Stomach (tissue), 9 donors: ENCODE results near the gene MIXL1. TPM values are rescaled to one million over a fixed set of nuclear protein-coding genes. Genes with fewer than 3 reads are reported as not detected.

Experiments used
- DNase-seq, 2 donors: peaks; one replicate each; pipeline versions ENCODE4 v3.0.0 to v3.0.0-alpha.2; 2013 to 2019
- H3K27ac ChIP-seq, 5 donors: fragments of 200-600 bp in 4 of 5; sonication (generic) in 4 of 5; one replicate each; pipeline ENCODE4 v1.5.1; 2013 to 2019; ENCODE audit warnings: mild to moderate bottlenecking in 1 of 5, moderate library complexity in 1 of 5
- H3K27me3 ChIP-seq, 3 donors: fragments of 200-600 bp; sonication (generic); one replicate each; pipeline ENCODE4 v1.5.1; 2017 to 2019; ENCODE audit warnings: mixed run types in 1 of 3
- H3K36me3 ChIP-seq, 4 donors: fragments of 200-600 bp; sonication (generic); 1 replicate in 3 of 4; 2 replicates in 1 of 4; pipeline ENCODE4 v1.5.1; 2016 to 2019
- H3K4me1 ChIP-seq, 4 donors: fragments of 200-600 bp; sonication (generic); one replicate each; pipeline ENCODE4 v1.5.1; 2016 to 2019
- H3K4me3 ChIP-seq, 4 donors: fragments of 200-600 bp; sonication (generic) in 3 of 4; one replicate each; pipeline ENCODE4 v1.5.1; 2016 to 2019; ENCODE audit warnings: mild to moderate bottlenecking in 1 of 4
- H3K9me3 ChIP-seq, 4 donors: fragments of 200-600 bp; sonication (generic); one replicate each; pipeline ENCODE4 v1.5.1; 2016 to 2019
- EP300 ChIP-seq: sonication (generic); formaldehyde crosslinking; IDR thresholded peaks from one replicate; pipeline ENCODE4 v1.6.1; 2017; ENCODE audit warnings: antibody characterized with exemption
- POLR2A ChIP-seq, 4 donors: fragments of 450-650 bp; IDR thresholded peaks; one replicate each; pipeline ENCODE4 v1.6.1; 2016; ENCODE audit warnings: antibody characterized with exemption in 4 of 4, control low read depth in 2 of 4, mild to moderate bottlenecking in 1 of 4, moderate library complexity in 1 of 4
- POLR2AphosphoS5 ChIP-seq, 3 donors: sonication (generic); formaldehyde crosslinking; IDR thresholded peaks; one replicate each; pipeline ENCODE4 v1.6.1; 2016; ENCODE audit warnings: antibody characterized with exemption in 3 of 3
- WGBS, 5 donors: extraction: QIAGEN DNeasy Blood & Tissue Kit in 3 of 5; methylation state at CpG; one replicate each; pipeline versions ENCODE4 v1.1.5 to v1.1.7; 2013 to 2018; 5-methylcytosine and 5-hydroxymethylcytosine counted together
- intact Hi-C: fragments of 100-400 bp; cut with DNase I; formaldehyde crosslinking; loops from one replicate; pipeline ENCODE4 v1.15.1; 2023; ENCODE audit warnings: low total_unique reads
- polyA plus RNA-seq, 3 donors: library from polyadenylated mRNA; stranded (reverse); fragments of 200-250 nt; gene quantifications; one replicate each; pipeline ENCODE4 v1.2.3, GENCODE V29; 2013
- total RNA-seq, 5 donors: library from RNA; depleted of rRNA; stranded (reverse); fragments of >200 nt; gene quantifications; one replicate each; pipeline versions ENCODE4 v1.1.0 to v1.2.3, GENCODE V29; 2014 to 2016
- TF ChIP-seq, protein P1 (sequence below), 7 experiments: fragments of 450-650 bp in 4 of 7; fragments of 200-600 bp in 3 of 7; sonication (generic) in 3 of 7; IDR thresholded peaks; one replicate each; pipeline ENCODE4 v1.5.1; 2016 to 2019; ENCODE audit warnings: antibody characterized with exemption in 7 of 7, control low read depth in 2 of 7, mild to moderate bottlenecking in 1 of 7
- donor health status: healthy with polysubstance abuse.
- donor health status: Bipolar disorder and iron deficiency.
- donor health status: healthy.

MIXL1 gene
- total and polyA plus RNA-seq, 8 donors: 0.10 to 2.0 TPM; not detected in 6

DNA sequence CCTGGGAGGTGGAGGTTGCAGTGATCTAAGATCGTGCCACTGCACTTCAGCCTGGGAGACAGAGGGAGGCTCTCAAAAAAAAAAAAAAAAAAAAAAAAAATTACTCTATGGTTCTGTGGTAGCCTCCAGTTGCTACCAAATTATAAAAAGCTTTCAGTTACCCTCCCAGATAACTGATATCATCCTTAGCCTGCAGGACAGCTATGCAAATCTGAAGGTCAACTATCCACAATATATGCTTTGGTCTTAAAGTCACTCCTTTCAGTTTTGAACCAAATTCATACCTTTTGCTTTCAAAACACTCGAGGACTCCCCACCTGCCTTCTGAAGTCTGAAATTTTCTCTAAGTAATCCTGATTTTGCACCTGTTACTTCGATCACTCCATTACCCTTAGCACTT, 3.1 kb downstream of the MIXL1 start:
- DNase-seq: no peak
- WGBS, 5 donors: 88 to 98% (median 93%) methylated on average over 3 of the region's 3 CpGs
- peaks cover 0 to 10% (median 7%) of the 10 kb centered on the region in 4 donors for H3K36me3 ChIP-seq
- TF ChIP-seq, protein P1, sequence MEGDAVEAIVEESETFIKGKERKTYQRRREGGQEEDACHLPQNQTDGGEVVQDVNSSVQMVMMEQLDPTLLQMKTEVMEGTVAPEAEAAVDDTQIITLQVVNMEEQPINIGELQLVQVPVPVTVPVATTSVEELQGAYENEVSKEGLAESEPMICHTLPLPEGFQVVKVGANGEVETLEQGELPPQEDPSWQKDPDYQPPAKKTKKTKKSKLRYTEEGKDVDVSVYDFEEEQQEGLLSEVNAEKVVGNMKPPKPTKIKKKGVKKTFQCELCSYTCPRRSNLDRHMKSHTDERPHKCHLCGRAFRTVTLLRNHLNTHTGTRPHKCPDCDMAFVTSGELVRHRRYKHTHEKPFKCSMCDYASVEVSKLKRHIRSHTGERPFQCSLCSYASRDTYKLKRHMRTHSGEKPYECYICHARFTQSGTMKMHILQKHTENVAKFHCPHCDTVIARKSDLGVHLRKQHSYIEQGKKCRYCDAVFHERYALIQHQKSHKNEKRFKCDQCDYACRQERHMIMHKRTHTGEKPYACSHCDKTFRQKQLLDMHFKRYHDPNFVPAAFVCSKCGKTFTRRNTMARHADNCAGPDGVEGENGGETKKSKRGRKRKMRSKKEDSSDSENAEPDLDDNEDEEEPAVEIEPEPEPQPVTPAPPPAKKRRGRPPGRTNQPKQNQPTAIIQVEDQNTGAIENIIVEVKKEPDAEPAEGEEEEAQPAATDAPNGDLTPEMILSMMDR (IDR thresholded peaks at IDR 0.05): no peak
- TF ChIP-seq POLR2A (IDR thresholded peaks at IDR 0.05): no peak
- TF ChIP-seq EP300: no peak
- TF ChIP-seq POLR2AphosphoS5 (IDR thresholded peaks at IDR 0.05): no peak
- intact Hi-C loops: no loop called here
- H3K4me1 ChIP-seq: peaks cover 11 to 17% (median 12%) of the 10 kb centered on the region in 4 donors
- H3K27me3 ChIP-seq: peaks cover 0 to 43% (median 19%) of the 10 kb centered on the region in 3 donors
- no peak overlapping the region for H3K27ac ChIP-seq
- no peaks in the 10 kb centered on the region for H3K9me3 ChIP-seq
- no peak overlapping the region for H3K4me3 ChIP-seq

DNA sequence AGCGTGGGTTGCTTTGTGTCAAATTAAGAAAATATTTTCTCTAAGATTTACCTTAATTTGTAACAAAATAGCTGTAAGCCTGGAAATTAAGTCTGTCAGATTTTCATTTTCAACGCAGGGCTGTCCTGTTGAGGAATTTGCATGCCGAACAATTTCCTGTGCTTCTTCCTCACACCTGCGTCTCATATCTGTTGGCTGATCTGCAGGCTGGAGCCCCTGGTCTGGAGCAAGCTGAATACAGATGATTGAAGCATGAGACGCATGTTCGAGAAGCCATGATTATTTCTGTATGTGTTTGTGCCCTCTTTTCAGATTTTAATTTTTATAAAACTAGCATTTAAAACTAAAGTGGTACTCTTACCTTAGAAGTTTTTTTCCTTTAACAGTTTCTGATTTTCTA, 9.8 kb downstream of the MIXL1 start:
- no peak for TF ChIP-seq POLR2AphosphoS5 (IDR thresholded peaks at IDR 0.05)
- no peak for TF ChIP-seq POLR2A (IDR thresholded peaks at IDR 0.05)
- TF ChIP-seq, protein P1 (IDR thresholded peaks at IDR 0.05): no peak
- TF ChIP-seq EP300: no peak
- Histone ChIP-seq H3K27ac (no peak overlapping the region), H3K27me3 (no peaks in the 10 kb centered on the region), H3K9me3 (no peaks in the 10 kb centered on the region), H3K4me1 (no peaks in the 10 kb centered on the region), H3K36me3 (peaks cover 2 to 46% (median 39%) of the 10 kb centered on the region in 4 donors), H3K4me3 (no peak overlapping the region)
- intact Hi-C loops: no loop called here
- DNase-seq: no peak
- WGBS, 5 donors: 90 to 95% (median 91%) methylated on average over 6 of the region's 6 CpGs

DNA sequence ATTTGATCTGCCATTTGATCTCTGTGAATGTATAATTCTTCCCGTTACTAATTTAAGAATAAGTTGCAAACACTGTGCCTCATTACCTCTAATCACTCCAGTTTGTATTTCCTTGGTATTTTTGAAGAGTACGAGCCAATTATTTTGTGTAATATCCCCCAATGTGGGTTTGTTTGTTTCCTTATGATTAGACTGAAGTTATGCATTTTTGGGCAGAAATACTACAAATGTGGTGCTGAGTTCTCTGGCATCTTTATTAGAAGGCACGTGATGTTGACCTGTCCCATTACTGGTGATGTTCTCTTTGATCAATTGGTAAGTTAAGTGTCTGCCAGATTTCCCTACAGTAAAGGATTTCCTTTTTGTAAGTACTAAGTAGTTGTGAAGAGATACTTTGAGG, 10.3 kb downstream of the MIXL1 start:
- Histone ChIP-seq H3K27me3 (no peaks in the 10 kb centered on the region), H3K4me3 (no peak overlapping the region), H3K36me3 (peaks cover 2 to 49% (median 43%) of the 10 kb centered on the region in 4 donors), H3K9me3 (no peaks in the 10 kb centered on the region), H3K4me1 (no peaks in the 10 kb centered on the region), H3K27ac (no peak overlapping the region)
- TF ChIP-seq, protein P1 (IDR thresholded peaks at IDR 0.05): no peak
- TF ChIP-seq POLR2A (IDR thresholded peaks at IDR 0.05) (no peak), EP300 (no peak), POLR2AphosphoS5 (IDR thresholded peaks at IDR 0.05) (no peak)
- WGBS, 5 donors: 86 to 93% (median 90%) methylated on average over 3 of the region's 3 CpGs
- no peak for DNase-seq
- intact Hi-C loops: no loop called here

DNA sequence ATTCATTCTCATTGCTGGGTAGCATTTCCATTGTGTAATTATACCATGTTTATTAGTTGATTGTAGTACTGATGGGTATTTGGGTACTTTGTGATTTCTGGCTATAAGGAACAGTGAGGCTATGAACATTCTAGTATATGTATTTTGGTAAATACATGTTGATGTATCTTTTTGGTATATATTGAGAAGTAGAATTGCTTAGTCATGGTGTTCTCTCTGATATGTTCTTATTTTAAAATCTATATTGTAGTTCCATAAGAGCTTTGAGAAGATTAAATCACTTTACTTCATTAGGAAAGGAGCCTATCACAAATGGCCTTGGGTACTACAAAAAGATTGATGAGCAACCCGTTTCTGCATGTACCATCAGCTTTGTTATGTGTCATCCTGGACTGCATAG, 13.4 kb downstream of the MIXL1 start:
- H3K27ac ChIP-seq: no peak overlapping the region
- no peaks in the 10 kb centered on the region for H3K4me1 ChIP-seq
- H3K36me3 ChIP-seq: peaks cover 2 to 41% (median 34%) of the 10 kb centered on the region in 4 donors
- no peak overlapping the region for H3K4me3 ChIP-seq
- no peaks in the 10 kb centered on the region for H3K27me3 ChIP-seq
- TF ChIP-seq, protein P1 (IDR thresholded peaks at IDR 0.05): no peak
- TF ChIP-seq POLR2AphosphoS5 (IDR thresholded peaks at IDR 0.05) (no peak), POLR2A (IDR thresholded peaks at IDR 0.05) (no peak), EP300 (no peak)
- WGBS, 5 donors: 88 to 100% (median 94%) methylated on average over 1 of the region's 1 CpG
- intact Hi-C loops: no loop called here
- no peaks in the 10 kb centered on the region for H3K9me3 ChIP-seq
- DNase-seq: no peak
